Stimulated activated CD8-positive, alpha-beta memory T cell treated with anti-CD3 and anti-CD28 coated beads, Interleukin-12 subunit alpha, Interleukin-12 subunit beta, amount 100 ng/mL, for 24 hours (primary cell): ENCODE measurements around the gene HAUS8.

Experiments
- DNase-seq: peaks from one replicate; pipeline ENCODE4 v3.0.0-alpha.2; 2020; ENCODE audit errors: extremely low read depth

Gene HAUS8

GRCh38 chr19:17075864-17076542 lies 751 bp upstream of the HAUS8 start:
- DNase-seq = no peak

GRCh38 chr19:17074634-17075034 lies 618 bp downstream of the HAUS8 start:
- DNase-seq = no peak

- no peak for DNase-seq
Observed at GRCh38 chr19:17073869-17074633, 1.2 kb downstream of the HAUS8 start.

- no peak for DNase-seq
Observed at GRCh38 chr19:17070912-17071311, 4.3 kb downstream of the HAUS8 start.

- DNase-seq = no peak
Observed at GRCh38 chr19:17070421-17070820, 4.8 kb downstream of the HAUS8 start.

GRCh38 chr19:17069193-17069592 lies 6.1 kb downstream of the HAUS8 start:
- DNase-seq = no peak

GRCh38 chr19:17063428-17063827 lies 11.8 kb downstream of the HAUS8 start:
- no peak for DNase-seq

GRCh38 chr19:17061691-17062090 lies 13.6 kb downstream of the HAUS8 start:
- no peak for DNase-seq

- no peak for DNase-seq
Observed at GRCh38 chr19:17061205-17061604, 14.0 kb downstream of the HAUS8 start.

- DNase-seq = no peak
Observed at GRCh38 chr19:17060802-17061201, 14.4 kb downstream of the HAUS8 start.

GRCh38 chr19:17058236-17058635 lies 17.0 kb downstream of the HAUS8 start:
- no peak for DNase-seq

- DNase-seq = no peak
Observed at GRCh38 chr19:17055636-17056035, 19.6 kb downstream of the HAUS8 start.

- no peak for DNase-seq
Observed at GRCh38 chr19:17054746-17055145, 20.5 kb downstream of the HAUS8 start.

- DNase-seq = no peak
Observed at GRCh38 chr19:17052439-17052838, 22.8 kb downstream of the HAUS8 start.

- DNase-seq = no peak
Observed at GRCh38 chr19:17049711-17050280, 25.5 kb downstream of the HAUS8 start.

GRCh38 chr19:17048885-17049453 lies 26.3 kb downstream of the HAUS8 start:
- DNase-seq = no peak

- DNase-seq = no peak
Observed at GRCh38 chr19:17045907-17046502, 29.2 kb downstream of the HAUS8 start.

GRCh38 chr19:17043744-17044143 lies 31.5 kb downstream of the HAUS8 start:
- no peak for DNase-seq

GRCh38 chr19:17041976-17042375 lies 33.3 kb downstream of the HAUS8 start:
- no peak for DNase-seq

- no peak for DNase-seq
Observed at GRCh38 chr19:17037966-17038500, 37.2 kb downstream of the HAUS8 start.

- DNase-seq = no peak
Observed at GRCh38 chr19:17037184-17037583, 38.1 kb downstream of the HAUS8 start.

GRCh38 chr19:17036640-17037039 lies 38.6 kb downstream of the HAUS8 start:
- DNase-seq = no peak
